Loucy (cell line): ENCODE data around the gene HYCC1.

Source experiments
- EZH2phosphoT487 ChIP-seq: fragments of 200-600 bp; IDR thresholded peaks from 2 replicates; pipeline ENCODE4 v1.6.1; 2018; ENCODE audit warnings: antibody characterized with exemption, mild to moderate bottlenecking, moderate library complexity, borderline replicate concordance
- TF ChIP-seq, protein P1 (sequence below): fragments of 200-600 bp; sonication (generic); conservative IDR thresholded peaks from 2 replicates; pipeline ENCODE4 v1.5.1; 2014; ENCODE audit warnings: mild to moderate bottlenecking, antibody characterized with exemption, low read length

GRCh38 chr7:23020742-23021401, 6.9 kb upstream of the HYCC1 start:
- TF ChIP-seq, protein P1, sequence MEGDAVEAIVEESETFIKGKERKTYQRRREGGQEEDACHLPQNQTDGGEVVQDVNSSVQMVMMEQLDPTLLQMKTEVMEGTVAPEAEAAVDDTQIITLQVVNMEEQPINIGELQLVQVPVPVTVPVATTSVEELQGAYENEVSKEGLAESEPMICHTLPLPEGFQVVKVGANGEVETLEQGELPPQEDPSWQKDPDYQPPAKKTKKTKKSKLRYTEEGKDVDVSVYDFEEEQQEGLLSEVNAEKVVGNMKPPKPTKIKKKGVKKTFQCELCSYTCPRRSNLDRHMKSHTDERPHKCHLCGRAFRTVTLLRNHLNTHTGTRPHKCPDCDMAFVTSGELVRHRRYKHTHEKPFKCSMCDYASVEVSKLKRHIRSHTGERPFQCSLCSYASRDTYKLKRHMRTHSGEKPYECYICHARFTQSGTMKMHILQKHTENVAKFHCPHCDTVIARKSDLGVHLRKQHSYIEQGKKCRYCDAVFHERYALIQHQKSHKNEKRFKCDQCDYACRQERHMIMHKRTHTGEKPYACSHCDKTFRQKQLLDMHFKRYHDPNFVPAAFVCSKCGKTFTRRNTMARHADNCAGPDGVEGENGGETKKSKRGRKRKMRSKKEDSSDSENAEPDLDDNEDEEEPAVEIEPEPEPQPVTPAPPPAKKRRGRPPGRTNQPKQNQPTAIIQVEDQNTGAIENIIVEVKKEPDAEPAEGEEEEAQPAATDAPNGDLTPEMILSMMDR, result no peak
- TF ChIP-seq EZH2phosphoT487, result no peak
